Activated T-cell treated with anti-CD3 and anti-CD28 coated beads, Interleukin-2, amount 50 U/mL, for 48 hours (primary cell): ENCODE data around the gene SMIM5.
A peak's percentile ranks its signal among the peaks of the same experiment; 100 is the strongest.

Source experiments
- DNase-seq, 2 experiments: peaks; one replicate each; pipeline ENCODE4 v3.0.0-alpha.2; 2020

SMIM5 gene

GRCh38 chr17:75642182-75642783, 9.0 kb downstream of the SMIM5 start:
- no peak for DNase-seq

- no peak for DNase-seq
Measured at GRCh38 chr17:75642784-75643642, 9.8 kb downstream of the SMIM5 start.

DNA sequence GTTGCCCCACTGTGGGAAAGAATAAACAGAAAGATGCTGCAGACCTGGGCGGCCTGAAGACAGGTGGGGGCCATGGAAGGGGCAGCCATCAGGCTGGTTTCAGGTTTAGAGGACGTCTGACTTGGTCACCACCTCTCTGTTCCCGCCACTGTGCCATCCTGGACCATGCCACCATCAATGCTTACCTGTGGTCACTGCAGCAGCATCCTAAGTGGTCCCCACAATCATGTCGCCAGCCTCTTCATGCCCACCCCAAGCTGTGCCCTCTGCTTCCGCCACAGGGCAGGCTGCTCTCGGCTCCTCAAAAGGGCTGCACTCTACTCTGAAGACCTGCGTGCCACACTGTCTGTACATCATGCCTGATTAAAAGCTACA, 10.4 kb downstream of the SMIM5 start:
- no peak for DNase-seq

DNA sequence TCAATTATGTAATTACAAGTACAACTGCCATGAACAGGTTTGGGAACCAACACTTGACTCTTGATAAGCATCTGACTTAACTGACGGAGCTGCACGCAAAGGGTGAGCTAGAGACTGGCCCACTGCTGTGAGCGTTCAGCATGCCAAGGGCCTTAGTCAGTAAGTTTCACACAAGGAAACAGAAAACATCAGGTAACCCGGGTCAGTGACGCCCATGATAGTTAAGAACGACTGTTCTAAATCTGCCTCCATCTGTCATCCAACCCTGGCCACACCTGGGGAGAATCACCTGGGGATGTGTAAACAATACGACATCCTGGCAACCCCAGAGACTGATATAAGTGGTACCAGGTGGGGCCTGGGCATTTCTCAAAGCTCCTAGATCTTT, 12.3 kb downstream of the SMIM5 start:
- no peak for DNase-seq

- no peak for DNase-seq
Measured at GRCh38 chr17:75645889-75646637, 12.8 kb downstream of the SMIM5 start.

DNA sequence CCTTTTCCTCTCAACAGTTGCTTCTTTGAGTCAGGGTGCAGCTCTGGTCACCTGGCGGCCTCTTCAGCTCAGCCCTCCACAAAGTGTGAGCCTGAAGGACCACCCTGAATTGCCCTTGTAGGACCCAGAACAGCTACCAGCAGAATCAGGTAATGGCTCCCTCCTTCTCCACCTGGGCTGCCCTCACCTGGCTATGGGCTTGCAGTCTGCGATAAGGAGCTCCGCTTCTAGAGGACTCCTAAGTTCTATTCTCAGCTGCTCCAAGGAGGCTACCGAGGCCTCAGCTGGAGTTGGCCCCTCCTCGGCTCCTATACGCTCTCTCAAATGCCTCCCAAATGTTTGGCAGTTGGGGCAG, 13.4 kb downstream of the SMIM5 start:
- no peak for DNase-seq

- DNase-seq = no peak
Measured at GRCh38 chr17:75647061-75647460, 13.8 kb downstream of the SMIM5 start.

DNA sequence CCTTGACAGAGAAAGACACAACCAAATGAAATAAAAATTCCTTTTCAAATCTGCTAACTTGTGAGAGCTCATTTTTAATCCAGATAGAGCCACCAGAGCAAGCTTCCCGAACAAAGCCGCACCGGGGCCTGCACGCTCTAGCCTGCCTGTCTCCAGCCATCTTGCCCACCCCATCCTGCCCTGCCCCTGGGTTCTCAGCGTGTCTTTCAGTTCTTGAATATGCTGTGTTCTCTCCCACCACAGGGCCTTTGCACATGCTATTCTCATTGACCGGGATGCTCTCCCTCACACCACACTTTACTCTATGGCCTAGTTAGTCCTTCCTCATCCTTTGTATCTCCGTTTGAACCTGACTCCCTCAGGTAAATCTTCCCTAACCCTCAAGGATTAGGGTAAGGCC, 14.7 kb downstream of the SMIM5 start:
- no peak for DNase-seq

DNA sequence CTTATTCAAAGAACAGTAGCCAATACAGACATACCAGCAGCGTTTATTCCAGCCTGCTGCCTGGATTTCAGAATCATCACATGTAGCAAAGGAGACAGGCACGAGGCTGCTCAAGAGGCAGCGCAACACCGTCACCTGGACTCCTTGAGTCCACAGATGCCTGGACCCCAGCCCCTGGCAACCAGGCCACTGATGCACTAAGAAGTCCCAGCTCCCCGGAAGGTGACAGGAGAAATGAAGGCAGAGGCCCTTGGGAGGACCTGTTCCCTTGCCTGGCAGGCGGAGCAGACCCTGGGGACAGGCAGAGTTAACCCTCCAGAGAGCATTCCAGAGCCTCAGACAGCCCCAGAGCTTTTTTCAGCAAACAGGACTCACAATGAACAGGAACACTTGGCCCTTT, 16.5 kb downstream of the SMIM5 start:
- DNase-seq = no peak

- no peak for DNase-seq
Measured at GRCh38 chr17:75650874-75651273, 17.6 kb downstream of the SMIM5 start.

DNA sequence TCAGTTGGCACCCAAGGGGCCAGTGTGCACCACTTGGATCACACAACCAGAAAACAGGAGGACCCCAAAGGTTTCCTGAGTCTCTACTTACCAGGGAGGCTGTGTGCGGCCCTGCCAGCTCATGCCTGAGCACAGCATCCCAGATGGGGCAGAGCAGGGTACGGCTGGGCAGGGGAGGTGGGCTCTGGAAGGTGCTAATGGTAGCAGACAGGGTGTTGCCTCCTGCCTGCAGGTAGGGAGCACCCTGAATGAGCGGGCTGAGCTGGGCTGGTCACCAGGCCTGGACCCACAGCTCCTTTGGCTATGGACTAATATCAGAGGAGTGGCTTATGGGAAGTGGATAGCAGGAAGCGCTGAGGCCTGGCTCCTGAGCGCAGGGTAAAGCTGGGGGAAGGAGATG, 19.1 kb downstream of the SMIM5 start:
- no peak for DNase-seq

- peak; percentile 39 to 46 for DNase-seq
Measured at GRCh38 chr17:75652934-75653549, 19.8 kb downstream of the SMIM5 start.

DNA sequence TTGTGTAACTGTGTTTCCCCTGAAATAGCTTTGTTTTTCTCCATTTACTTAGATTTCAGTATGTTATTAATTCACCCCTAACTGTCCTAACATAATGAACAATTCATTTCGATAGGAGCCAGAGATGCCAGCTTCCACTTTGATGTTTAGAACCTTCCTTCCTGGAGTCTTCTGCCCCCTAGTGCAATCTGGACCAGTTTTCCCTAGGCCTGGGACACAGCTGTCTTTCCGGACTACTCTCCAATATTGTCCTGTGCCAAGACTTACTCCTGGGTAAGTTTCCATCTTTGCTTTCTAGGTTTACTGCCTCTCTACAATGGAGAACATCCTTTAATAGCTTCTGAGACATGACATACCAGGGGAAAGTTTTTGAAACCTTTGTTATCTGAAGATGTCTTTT, 20.9 kb downstream of the SMIM5 start:
- DNase-seq = no peak

GRCh38 chr17:75658237-75658636, 25.0 kb downstream of the SMIM5 start:
- DNase-seq = no peak

DNA sequence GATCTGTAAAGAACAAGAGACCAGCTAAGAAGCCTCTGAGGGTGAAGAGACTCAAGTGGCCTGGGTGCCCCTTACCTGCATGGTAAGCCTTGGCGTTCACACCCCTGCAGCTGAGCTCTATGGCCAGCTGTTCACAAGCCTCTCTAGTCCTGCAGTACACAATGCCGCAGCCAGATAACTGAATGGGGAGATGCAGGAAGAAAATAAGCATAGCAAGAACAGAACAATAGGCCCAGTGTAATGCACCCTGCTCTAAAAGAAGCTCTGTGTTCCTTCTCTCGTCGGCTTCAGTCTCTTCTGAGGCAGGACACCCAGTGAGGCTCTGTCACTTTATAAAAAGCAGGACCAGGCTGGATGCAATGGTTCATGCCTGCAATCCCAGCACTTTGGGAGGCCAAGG, 28.3 kb downstream of the SMIM5 start:
- no peak for DNase-seq

DNA sequence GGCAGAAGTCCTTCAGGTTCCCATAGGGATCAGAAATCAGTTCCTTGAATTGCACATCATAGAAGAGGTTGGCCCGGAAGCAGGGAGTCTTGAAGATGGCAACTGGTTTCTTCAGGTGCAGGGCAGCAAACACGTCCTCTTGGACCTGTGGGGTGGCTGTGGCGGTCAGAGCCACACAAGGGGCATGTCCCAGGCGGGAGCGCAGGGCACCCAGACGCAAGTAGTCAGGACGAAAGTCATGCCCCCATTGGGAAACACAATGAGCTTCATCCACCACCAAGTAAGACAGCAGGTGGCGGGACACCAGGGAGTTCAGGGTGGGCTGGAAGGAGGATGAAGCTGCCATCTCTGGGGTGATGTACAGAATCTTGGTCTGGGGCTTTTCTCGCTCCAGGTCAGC, 29.3 kb downstream of the SMIM5 start:
- no peak for DNase-seq

DNA sequence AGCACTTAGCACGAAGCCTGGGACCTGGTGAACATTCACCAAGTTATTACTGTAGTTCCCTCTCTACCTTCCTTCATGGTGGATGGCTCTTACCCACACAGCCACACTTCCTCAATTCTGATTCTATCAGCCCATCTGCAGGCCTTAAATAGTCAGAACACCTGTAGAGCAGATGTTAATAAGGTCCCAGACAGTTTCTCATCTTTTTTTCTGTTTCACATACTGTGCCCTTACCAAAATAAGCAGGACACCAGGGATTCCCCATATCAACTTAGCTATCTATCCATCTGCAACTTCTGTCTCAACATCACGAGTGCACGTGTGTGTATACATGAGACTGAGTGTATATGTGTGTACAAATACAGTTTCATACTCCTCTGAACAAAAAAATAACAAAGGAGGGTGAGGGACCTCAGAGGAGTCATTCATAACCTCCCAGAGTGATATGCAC, 30.9 kb downstream of the SMIM5 start:
- no peak for DNase-seq

DNA sequence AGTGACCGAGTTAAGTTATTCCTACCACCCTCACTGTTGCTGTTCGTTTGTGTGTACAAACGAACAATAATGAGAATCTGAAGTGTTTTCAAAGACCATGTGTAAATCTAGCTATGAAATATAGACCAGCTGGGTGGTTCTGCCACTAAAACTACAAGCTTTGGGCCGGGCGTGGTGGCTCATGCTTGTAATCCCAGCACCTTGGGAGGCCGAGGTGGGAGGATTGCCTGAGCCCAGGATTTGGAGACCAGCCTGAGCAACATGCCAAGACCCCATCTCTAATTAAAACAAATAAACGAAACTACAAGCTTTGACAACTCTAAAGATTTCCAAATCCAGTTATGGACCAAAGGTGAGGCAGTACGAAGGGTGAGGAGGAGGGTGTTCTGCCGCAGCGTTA, 32.7 kb downstream of the SMIM5 start:
- no peak for DNase-seq

- peak; percentile 99 for DNase-seq
Measured at GRCh38 chr17:75666959-75667790, 33.9 kb downstream of the SMIM5 start, which contains the start of the genes RECQL5 and SAP30BP. Gene RECQL5, minus strand, starts transcription at chr17:75667154. Its CDS starts 597 bp downstream, at chr17:75666557. Gene SAP30BP, plus strand, starts transcription at chr17:75667338. Its CDS starts 35 bp downstream, at chr17:75667373.

GRCh38 chr17:75667825-75668224, 34.6 kb downstream of the SMIM5 start:
- DNase-seq = no peak

DNA sequence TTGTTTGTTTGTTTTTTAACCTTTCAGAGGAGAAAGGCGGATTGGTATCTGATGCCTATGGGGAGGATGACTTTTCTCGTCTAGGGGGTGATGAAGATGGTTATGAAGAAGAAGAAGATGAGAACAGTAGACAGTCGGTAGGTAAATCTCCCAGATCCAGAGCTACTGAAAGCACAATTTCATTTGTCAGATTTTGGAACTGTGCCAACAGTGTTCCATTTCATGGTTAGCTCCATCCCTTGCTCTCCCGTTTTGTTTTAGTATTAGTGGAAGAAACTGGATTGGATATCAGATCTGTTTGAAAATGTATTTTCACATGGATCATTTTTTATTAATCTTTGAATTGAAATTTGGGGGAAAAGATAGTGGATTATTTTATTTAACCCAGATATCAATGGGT, 35.3 kb downstream of the SMIM5 start:
- no peak for DNase-seq

DNA sequence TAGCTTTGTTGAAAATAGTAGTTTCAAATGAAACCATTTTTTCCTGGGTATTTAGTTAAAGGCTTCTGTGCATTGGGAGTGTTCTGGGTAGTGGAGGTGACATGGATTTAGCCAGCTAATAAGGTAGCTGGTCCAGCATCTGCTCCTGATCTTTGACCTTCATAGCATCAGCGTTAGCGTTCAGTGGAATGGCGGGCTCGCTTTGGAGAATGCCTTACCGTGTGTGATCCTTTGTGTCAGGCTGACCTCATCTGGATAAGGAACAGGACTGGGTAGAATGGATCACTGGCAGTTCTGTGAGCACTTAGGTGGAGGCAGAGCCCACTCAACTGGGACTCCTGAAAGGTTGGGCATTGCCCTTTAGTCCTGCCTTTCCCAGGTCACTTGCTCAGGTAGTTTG, 37.6 kb downstream of the SMIM5 start:
- no peak for DNase-seq
